Activated naive CD8-positive, alpha-beta T cell treated with anti-CD3 and anti-CD28 coated beads, Interleukin-2, amount 10 ng/mL, durations not matched to agents 7 days and 5 days (primary cell): ENCODE results near the gene MMP28. TPM values are rescaled to one million over a fixed set of nuclear protein-coding genes. Genes with fewer than 3 reads are reported as not detected.
"Not testable (repeated sequence)": the region's sequence is repeated elsewhere in the genome, so short reads cannot be mapped to it uniquely, and the experiment has no call there.

Experiments used
- ATAC-seq: fragments of 150-1000 bp; cut with Tn5 transposase; one replicate; pipeline ENCODE4 v1.10.0; 2021; ENCODE audit warnings: low read depth, moderate library complexity
- POLR2A ChIA-PET: fragments of 350-600 bp; sonication (Branson Sonifier 250); formaldehyde crosslinking; loops from one replicate; lab custom pipeline; 2021; ENCODE audit warnings: antibody characterized with exemption; lab: Charles Lee
- DNase-seq: peaks from one replicate; pipeline ENCODE4 v3.0.0; 2021
- H3K27ac Mint-ChIP-seq: one replicate; pipeline ENCODE4 v1.8.0; 2022; ENCODE audit warnings: mild to moderate bottlenecking, mixed read lengths
- H3K27me3 Mint-ChIP-seq: one replicate; pipeline ENCODE4 v1.8.0; 2022; ENCODE audit warnings: mild to moderate bottlenecking, moderate library complexity, mixed read lengths
- H3K36me3 Mint-ChIP-seq: one replicate; pipeline ENCODE4 v1.8.0; 2021; ENCODE audit warnings: mild to moderate bottlenecking, mixed read lengths
- H3K4me1 Mint-ChIP-seq: one replicate; pipeline ENCODE4 v1.8.0; 2021; ENCODE audit warnings: mixed read lengths
- H3K4me3 Mint-ChIP-seq: one replicate; pipeline ENCODE4 v1.8.0; 2022; ENCODE audit warnings: mild to moderate bottlenecking, moderate library complexity, mixed read lengths
- H3K9me3 Mint-ChIP-seq: one replicate; pipeline ENCODE4 v1.8.0; 2021; ENCODE audit warnings: mixed read lengths
- total RNA-seq, 2 experiments: library from RNA; stranded (reverse); gene quantifications; one replicate each; pipeline ENCODE4 v1.2.3, GENCODE V29; 2021

MMP28 gene
- total RNA-seq, 2 experiments from 2014 or later = 0.45 to 0.75 TPM

GRCh38 chr17:35752945-35753764 lies 42.3 kb downstream of the MMP28 start, which contains the start of gene GAS2L2:
GAS2L2 (minus strand) TSS chr17:35753239; CDS start chr17:35752850, 389 bp downstream.
- Mint-ChIP-seq H3K27ac (no peak within 1 kb of the TSS), H3K4me3 (no peak within 1 kb of the TSS), H3K4me1 (peaks cover 7% of the 10 kb centered on the region), H3K9me3 (no peaks in the 10 kb centered on the region), H3K27me3 (peaks cover 37% of the 10 kb centered on the region), H3K36me3 (no peaks in the 10 kb centered on the region)
- ATAC-seq (no peak), DNase-seq (no peak)
- POLR2A ChIA-PET = no interaction called here

- DNase-seq (no peak), ATAC-seq (no peak)
- POLR2A ChIA-PET = interaction anchor here (0.6 kb wide), 1 partner anchor 163 kb away, joined by 3 read pairs; no protein-coding TSS in a partner anchor
- Mint-ChIP-seq H3K4me1 (peaks cover 7% of the 10 kb centered on the region), H3K4me3 (no peak overlapping the region), H3K36me3 (no peaks in the 10 kb centered on the region), H3K9me3 (no peaks in the 10 kb centered on the region), H3K27ac (no peak overlapping the region), H3K27me3 (peaks cover 37% of the 10 kb centered on the region)
Observed at GRCh38 chr17:35752471-35752870, 43.0 kb downstream of the MMP28 start.

GRCh38 chr17:35751541-35751940 lies 43.9 kb downstream of the MMP28 start:
- DNase-seq, H3K36me3 Mint-ChIP-seq, H3K4me1 Mint-ChIP-seq, ATAC-seq, H3K9me3 Mint-ChIP-seq, H3K27ac Mint-ChIP-seq, POLR2A ChIA-PET, H3K4me3 Mint-ChIP-seq: not testable (repeated sequence)
- H3K27me3 Mint-ChIP-seq = peaks cover 37% of the 10 kb centered on the region

- no peak for ATAC-seq
Observed at GRCh38 chr17:35750526-35751395, 44.7 kb downstream of the MMP28 start.

GRCh38 chr17:35749560-35750412 lies 45.7 kb downstream of the MMP28 start:
- POLR2A ChIA-PET = interaction anchor here (1.0 kb wide), 1 partner anchor 59 kb away, joined by 3 read pairs; the partner anchor contains the start of gene TAF15
- no peaks in the 10 kb centered on the region for H3K9me3 Mint-ChIP-seq
- no peak overlapping the region for H3K27ac Mint-ChIP-seq
- H3K36me3 Mint-ChIP-seq = no peaks in the 10 kb centered on the region
- H3K27me3 Mint-ChIP-seq = peaks cover 37% of the 10 kb centered on the region
- peak overlapping the region; percentile 42 for H3K4me3 Mint-ChIP-seq
- H3K4me1 Mint-ChIP-seq = peaks cover 7% of the 10 kb centered on the region
- DNase-seq (no peak), ATAC-seq (no peak)

More at GRCh38 chr17:35750526-35751395, 44.7 kb downstream of the MMP28 start:
- no peak for DNase-seq
- no peak overlapping the region for H3K27ac Mint-ChIP-seq
- peak overlapping the region; percentile 42 for H3K4me3 Mint-ChIP-seq
- no peaks in the 10 kb centered on the region for H3K9me3 Mint-ChIP-seq
- H3K36me3 Mint-ChIP-seq = no peaks in the 10 kb centered on the region
- peaks cover 37% of the 10 kb centered on the region for H3K27me3 Mint-ChIP-seq
- POLR2A ChIA-PET = no interaction called here
- peaks cover 7% of the 10 kb centered on the region for H3K4me1 Mint-ChIP-seq

- H3K27me3 Mint-ChIP-seq = peaks cover 37% of the 10 kb centered on the region
- no peaks in the 10 kb centered on the region for H3K36me3 Mint-ChIP-seq
- H3K9me3 Mint-ChIP-seq = no peaks in the 10 kb centered on the region
- DNase-seq (no peak), ATAC-seq (no peak)
- POLR2A ChIA-PET = no interaction called here
- peaks cover 7% of the 10 kb centered on the region for H3K4me1 Mint-ChIP-seq
- H3K27ac Mint-ChIP-seq = no peak overlapping the region
- H3K4me3 Mint-ChIP-seq = no peak overlapping the region
Observed at GRCh38 chr17:35748979-35749378, 46.5 kb downstream of the MMP28 start.

GRCh38 chr17:35748341-35748841 lies 47.0 kb downstream of the MMP28 start:
- no peak for ATAC-seq
- no peak overlapping the region for H3K27ac Mint-ChIP-seq

GRCh38 chr17:35747540-35748017 lies 47.9 kb downstream of the MMP28 start:
- Mint-ChIP-seq H3K4me1 (peaks cover 9% of the 10 kb centered on the region), H3K4me3 (no peak overlapping the region), H3K36me3 (no peaks in the 10 kb centered on the region), H3K9me3 (no peaks in the 10 kb centered on the region), H3K27me3 (peaks cover 38% of the 10 kb centered on the region), H3K27ac (no peak overlapping the region)
- DNase-seq = peak; percentile 80
- ATAC-seq = peak; percentile 80
- POLR2A ChIA-PET = interaction anchor here (0.5 to 1.4 kb wide), 2 partner anchors 134 to 606 kb away, joined by 4 to 5 read pairs; no protein-coding TSS in a partner anchor

More at GRCh38 chr17:35748341-35748841, 47.0 kb downstream of the MMP28 start:
- Mint-ChIP-seq H3K36me3 (no peaks in the 10 kb centered on the region), H3K4me1 (peaks cover 9% of the 10 kb centered on the region), H3K27me3 (peaks cover 40% of the 10 kb centered on the region), H3K4me3 (no peak overlapping the region), H3K9me3 (no peaks in the 10 kb centered on the region)
- no peak for DNase-seq
- POLR2A ChIA-PET = interaction anchor here (0.5 to 1.4 kb wide), 2 partner anchors 135 to 607 kb away, joined by 4 to 5 read pairs; no protein-coding TSS in a partner anchor

GRCh38 chr17:35745749-35746320 lies 49.6 kb downstream of the MMP28 start:
- no peak overlapping the region for H3K4me3 Mint-ChIP-seq
- POLR2A ChIA-PET = no interaction called here
- H3K27ac Mint-ChIP-seq = no peak overlapping the region
- H3K9me3 Mint-ChIP-seq = no peaks in the 10 kb centered on the region
- DNase-seq = no peak
- H3K4me1 Mint-ChIP-seq = peaks cover 14% of the 10 kb centered on the region
- ATAC-seq = no peak
- peaks cover 42% of the 10 kb centered on the region for H3K27me3 Mint-ChIP-seq
- H3K36me3 Mint-ChIP-seq = no peaks in the 10 kb centered on the region

- no peak for DNase-seq
- POLR2A ChIA-PET = no interaction called here
- Mint-ChIP-seq H3K9me3 (no peaks in the 10 kb centered on the region), H3K36me3 (no peaks in the 10 kb centered on the region), H3K27me3 (peaks cover 41% of the 10 kb centered on the region), H3K27ac (no peak overlapping the region), H3K4me1 (peaks cover 14% of the 10 kb centered on the region), H3K4me3 (no peak overlapping the region)
- ATAC-seq = no peak
Observed at GRCh38 chr17:35745246-35745645, 50.2 kb downstream of the MMP28 start.

GRCh38 chr17:35744830-35745229 lies 50.6 kb downstream of the MMP28 start:
- POLR2A ChIA-PET = interaction anchor here (0.5 kb wide), 1 partner anchor 819 kb away, joined by 5 read pairs; no protein-coding TSS in a partner anchor
- H3K9me3 Mint-ChIP-seq = no peaks in the 10 kb centered on the region

More at GRCh38 chr17:35744830-35745229, 50.6 kb downstream of the MMP28 start:
- H3K4me3 Mint-ChIP-seq = no peak overlapping the region
- H3K27me3 Mint-ChIP-seq = peaks cover 42% of the 10 kb centered on the region
- DNase-seq = no peak
- H3K27ac Mint-ChIP-seq = no peak overlapping the region
- no peak for ATAC-seq
- H3K4me1 Mint-ChIP-seq = peaks cover 12% of the 10 kb centered on the region
- H3K36me3 Mint-ChIP-seq = no peaks in the 10 kb centered on the region
